Activated T-helper 2 cell treated with anti-CD3 and anti-CD28 coated beads, Interferon-gamma antibody, Interleukin-2, Interleukin-4, amounts not matched to agents 10 μg/mL and 5 μg/mL and 100 μg/mL, durations not matched to agents 14 hours and 24 hours and 36 hours (primary cell): Measurements from ENCODE around the gene SLC6A1. TPM values are rescaled to one million over a fixed set of nuclear protein-coding genes. Genes with fewer than 3 reads are reported as not detected.

Source experiments
- DNase-seq: peaks from one replicate; pipeline ENCODE4 v3.0.0; 2021; ENCODE audit warnings: low spot score
- H3K27ac Mint-ChIP-seq: one replicate; pipeline ENCODE4 v1.8.0; 2021; ENCODE audit warnings: mixed read lengths
- H3K27me3 Mint-ChIP-seq: one replicate; pipeline ENCODE4 v1.8.0; 2021; ENCODE audit warnings: low read depth, mixed read lengths
- H3K36me3 Mint-ChIP-seq: one replicate; pipeline ENCODE4 v1.8.0; 2021; ENCODE audit warnings: low read depth, mixed read lengths
- H3K4me1 Mint-ChIP-seq: one replicate; pipeline ENCODE4 v1.8.0; 2021; ENCODE audit warnings: low read depth, mixed read lengths
- H3K4me3 Mint-ChIP-seq: one replicate; pipeline ENCODE4 v1.8.0; 2021; ENCODE audit warnings: low read depth, mild to moderate bottlenecking, moderate library complexity, mixed read lengths
- H3K9me3 Mint-ChIP-seq: one replicate; pipeline ENCODE4 v1.8.0; 2021; ENCODE audit warnings: mixed read lengths
- intact Hi-C: fragments of 100-400 bp; cut with micrococcal nuclease; formaldehyde crosslinking; loops from one replicate; pipeline ENCODE4 v1.15.1; 2023
- total RNA-seq: library from RNA; stranded (reverse); gene quantifications from 2 replicates; pipeline ENCODE4 v1.2.3, GENCODE V29; 2022

SLC6A1 gene
- total RNA-seq, 1 donor from 2014 or later = not detected

DNA sequence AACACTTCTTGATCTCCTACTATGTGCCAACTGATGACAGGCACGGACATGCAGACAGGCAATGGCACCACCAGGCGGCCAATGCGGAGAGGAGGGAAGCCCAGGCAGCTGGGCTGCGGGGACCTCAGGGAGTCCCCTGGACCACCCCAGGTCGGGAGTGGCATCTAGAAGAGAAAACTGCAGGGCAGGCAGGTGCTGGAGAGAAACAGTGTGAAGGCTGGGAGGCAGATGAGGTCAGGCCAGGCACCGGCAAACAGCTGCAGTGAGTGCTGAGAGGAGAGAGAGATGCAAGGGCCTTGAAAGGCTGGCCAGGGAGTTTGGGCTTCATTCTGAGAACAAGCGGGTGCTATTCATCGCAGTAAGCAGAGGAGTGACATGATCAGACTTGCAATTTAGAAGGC is 29.1 kb downstream of the SLC6A1 start:
- no peaks in the 10 kb centered on the region for H3K4me1 Mint-ChIP-seq
- no peaks in the 10 kb centered on the region for H3K27me3 Mint-ChIP-seq
- intact Hi-C loops = no loop called here

DNA sequence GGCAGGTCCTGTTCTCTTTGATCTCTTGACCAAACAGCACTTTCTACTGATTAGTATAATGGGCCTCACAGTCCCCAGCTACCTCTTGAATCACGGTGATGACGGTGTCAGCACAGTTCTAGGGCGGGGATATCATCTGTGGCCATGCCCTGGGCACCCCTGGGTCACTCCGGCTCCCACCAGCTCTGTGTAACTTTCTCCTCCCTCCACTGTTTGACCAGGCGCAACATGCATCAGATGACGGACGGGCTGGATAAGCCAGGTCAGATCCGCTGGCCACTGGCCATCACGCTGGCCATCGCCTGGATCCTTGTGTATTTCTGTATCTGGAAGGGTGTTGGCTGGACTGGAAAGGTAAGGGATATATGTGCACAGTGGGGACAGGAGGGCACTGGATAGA is 29.6 kb downstream of the SLC6A1 start:
- H3K4me1 Mint-ChIP-seq = no peaks in the 10 kb centered on the region
- H3K27me3 Mint-ChIP-seq = no peaks in the 10 kb centered on the region
- H3K36me3 Mint-ChIP-seq = no peaks in the 10 kb centered on the region
- no peak overlapping the region for H3K27ac Mint-ChIP-seq
- H3K9me3 Mint-ChIP-seq = no peaks in the 10 kb centered on the region
- intact Hi-C loops = no loop called here
- DNase-seq = no peak
- H3K4me3 Mint-ChIP-seq = no peak overlapping the region

More for the DNA sequence above, 29.1 kb downstream of the SLC6A1 start:
- H3K4me3 Mint-ChIP-seq = no peak overlapping the region
- no peaks in the 10 kb centered on the region for H3K9me3 Mint-ChIP-seq
- no peak overlapping the region for H3K27ac Mint-ChIP-seq
- no peak for DNase-seq
- H3K36me3 Mint-ChIP-seq = no peaks in the 10 kb centered on the region

DNA sequence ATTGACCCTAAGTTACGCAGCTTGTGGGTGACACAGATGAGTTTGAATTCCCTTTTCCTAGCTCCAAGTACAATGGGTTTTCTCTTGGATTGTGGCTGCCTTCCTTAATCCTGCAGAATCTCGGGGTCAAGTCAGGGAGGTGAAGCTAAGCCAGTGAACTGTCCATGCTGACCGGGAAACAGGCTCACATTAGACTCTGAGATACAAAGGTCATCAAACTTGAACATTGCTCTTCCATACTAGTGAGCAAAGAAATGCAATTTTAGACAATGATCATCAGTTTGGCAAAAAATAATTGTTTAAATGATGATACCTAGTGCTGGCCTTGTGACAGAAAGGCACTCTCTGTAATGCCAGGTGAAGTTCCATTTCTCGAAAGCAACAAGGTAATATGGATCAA is 31.6 kb downstream of the SLC6A1 start:
- no peaks in the 10 kb centered on the region for H3K4me1 Mint-ChIP-seq
- no peaks in the 10 kb centered on the region for H3K36me3 Mint-ChIP-seq
- H3K27ac Mint-ChIP-seq = no peak overlapping the region
- intact Hi-C loops = no loop called here
- H3K9me3 Mint-ChIP-seq = no peaks in the 10 kb centered on the region
- H3K27me3 Mint-ChIP-seq = no peaks in the 10 kb centered on the region
- no peak for DNase-seq
- no peak overlapping the region for H3K4me3 Mint-ChIP-seq

DNA sequence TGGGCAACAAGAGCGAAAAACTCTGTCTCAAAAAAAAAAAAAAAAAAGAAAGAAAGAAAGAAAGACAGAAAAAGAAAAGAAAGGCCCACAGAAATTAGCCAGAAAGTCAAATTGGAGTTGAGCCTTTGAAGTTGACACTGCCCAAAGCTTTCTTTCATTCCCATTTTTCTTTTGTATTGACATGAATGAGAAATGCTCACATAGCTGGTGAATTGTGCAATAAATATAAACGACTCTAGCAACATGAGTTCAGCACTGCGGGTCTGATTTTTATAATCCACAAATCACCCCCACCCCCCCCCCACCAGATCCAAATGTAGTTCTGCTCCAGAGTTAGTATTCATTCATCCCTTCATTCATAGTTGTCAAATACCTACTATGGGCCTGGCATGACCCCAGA is 37.4 kb downstream of the SLC6A1 start:
- H3K36me3 Mint-ChIP-seq = no peaks in the 10 kb centered on the region
- DNase-seq = no peak
- peaks cover 5% of the 10 kb centered on the region for H3K27me3 Mint-ChIP-seq
- no peaks in the 10 kb centered on the region for H3K9me3 Mint-ChIP-seq
- no peak overlapping the region for H3K27ac Mint-ChIP-seq
- intact Hi-C loops = no loop called here
- H3K4me3 Mint-ChIP-seq = no peak overlapping the region
- no peaks in the 10 kb centered on the region for H3K4me1 Mint-ChIP-seq

DNA sequence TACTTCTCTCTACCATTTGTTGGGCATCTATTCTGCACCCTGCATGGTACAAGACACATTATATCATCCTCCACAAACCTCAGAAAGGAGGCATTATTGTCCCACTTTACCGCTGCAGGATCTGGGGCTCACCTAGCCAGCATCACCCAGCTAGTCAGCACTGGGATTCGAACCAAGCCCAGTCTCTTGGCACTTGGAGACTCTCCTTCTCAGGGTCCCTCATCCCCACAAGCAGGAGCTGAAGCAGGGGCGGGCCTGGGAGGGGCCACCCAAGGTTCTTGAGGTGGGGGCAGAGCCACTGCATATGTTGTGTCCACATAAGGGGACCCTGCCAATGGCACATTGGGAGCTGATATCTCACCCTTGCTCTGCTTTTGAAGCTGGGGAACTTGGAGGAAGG is 41.3 kb downstream of the SLC6A1 start:
- DNase-seq = no peak
- peaks cover 40% of the 10 kb centered on the region for H3K27me3 Mint-ChIP-seq
- H3K9me3 Mint-ChIP-seq = no peaks in the 10 kb centered on the region
- H3K36me3 Mint-ChIP-seq = no peaks in the 10 kb centered on the region
- intact Hi-C loops = no loop called here
- H3K4me3 Mint-ChIP-seq = no peak overlapping the region
- H3K27ac Mint-ChIP-seq = no peak overlapping the region
- H3K4me1 Mint-ChIP-seq = no peaks in the 10 kb centered on the region

DNA sequence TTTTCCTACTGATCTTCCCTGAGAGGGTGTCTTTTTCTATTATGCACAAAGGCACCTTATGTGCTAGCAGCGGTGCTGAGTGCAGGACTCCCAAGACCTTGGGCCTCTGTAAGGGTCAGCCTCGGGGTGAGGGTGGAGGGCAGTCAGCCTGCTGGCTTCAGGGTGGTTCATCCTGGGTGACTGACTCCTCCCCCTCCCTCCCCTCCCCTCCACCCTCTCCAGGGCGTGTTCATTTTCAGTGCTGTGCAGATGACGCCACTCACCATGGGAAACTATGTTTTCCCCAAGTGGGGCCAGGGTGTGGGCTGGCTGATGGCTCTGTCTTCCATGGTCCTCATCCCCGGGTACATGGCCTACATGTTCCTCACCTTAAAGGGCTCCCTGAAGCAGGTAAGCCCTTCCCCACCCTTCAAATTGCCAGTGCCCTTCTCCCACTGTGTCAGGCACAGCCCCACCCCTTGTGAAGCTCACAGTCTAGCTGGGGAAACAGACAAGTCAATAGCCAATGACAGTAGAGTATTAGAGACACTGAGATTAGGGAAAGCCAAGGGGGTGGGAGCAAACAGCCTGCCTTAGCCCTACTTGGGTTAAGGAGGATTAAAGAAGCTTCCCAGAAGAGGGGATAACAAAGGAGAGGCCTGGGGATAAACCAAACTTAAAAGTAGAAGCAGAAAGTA is 41.9 kb downstream of the SLC6A1 start:
- Mint-ChIP-seq H3K9me3 (no peaks in the 10 kb centered on the region), H3K36me3 (no peaks in the 10 kb centered on the region), H3K27ac (no peak overlapping the region), H3K4me1 (no peaks in the 10 kb centered on the region), H3K27me3 (peaks cover 40% of the 10 kb centered on the region), H3K4me3 (no peak overlapping the region)
- intact Hi-C loops = no loop called here
- DNase-seq = no peak

DNA sequence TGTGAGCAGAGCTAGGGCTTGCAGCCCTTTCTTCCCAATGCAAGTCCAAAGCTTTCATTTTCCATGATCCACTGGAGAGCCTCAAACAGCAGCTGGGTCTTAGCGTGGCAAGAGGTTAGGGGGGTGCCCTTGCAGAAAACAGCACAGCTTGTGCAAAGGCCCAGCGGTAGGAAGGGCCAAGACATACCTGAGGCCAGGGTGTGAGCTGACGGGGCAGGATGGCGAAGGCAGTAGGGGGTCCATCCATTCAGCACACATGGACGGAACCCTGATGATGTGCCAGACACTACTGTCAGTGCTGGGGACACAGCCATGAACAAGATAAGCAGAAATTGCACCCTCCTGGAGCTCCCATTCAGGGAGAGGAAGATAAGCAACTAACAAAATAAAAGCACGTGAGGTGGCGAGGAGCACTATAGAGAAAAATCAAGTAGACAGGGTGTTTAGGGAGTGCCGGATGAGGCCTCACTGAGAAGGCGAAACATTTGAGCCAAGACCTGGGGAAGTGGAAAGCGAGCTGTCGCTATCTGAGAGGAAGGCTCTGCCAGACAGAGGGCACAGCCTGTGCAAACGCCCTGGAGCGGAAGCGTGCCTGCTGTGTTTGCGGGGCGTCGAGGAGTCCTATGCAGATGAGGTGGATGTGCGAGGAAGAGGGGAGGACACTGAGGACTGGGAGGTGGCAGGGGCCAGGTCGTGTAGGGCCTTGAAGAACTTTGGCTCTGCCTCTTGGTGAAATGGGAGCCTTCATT is 43.4 kb downstream of the SLC6A1 start:
- H3K27ac Mint-ChIP-seq = no peak overlapping the region
- no peak for DNase-seq
- H3K9me3 Mint-ChIP-seq = no peaks in the 10 kb centered on the region
- H3K27me3 Mint-ChIP-seq = peaks cover 45% of the 10 kb centered on the region
- intact Hi-C loops = no loop called here
- H3K4me1 Mint-ChIP-seq = no peaks in the 10 kb centered on the region
- H3K4me3 Mint-ChIP-seq = no peak overlapping the region
- H3K36me3 Mint-ChIP-seq = no peaks in the 10 kb centered on the region

DNA sequence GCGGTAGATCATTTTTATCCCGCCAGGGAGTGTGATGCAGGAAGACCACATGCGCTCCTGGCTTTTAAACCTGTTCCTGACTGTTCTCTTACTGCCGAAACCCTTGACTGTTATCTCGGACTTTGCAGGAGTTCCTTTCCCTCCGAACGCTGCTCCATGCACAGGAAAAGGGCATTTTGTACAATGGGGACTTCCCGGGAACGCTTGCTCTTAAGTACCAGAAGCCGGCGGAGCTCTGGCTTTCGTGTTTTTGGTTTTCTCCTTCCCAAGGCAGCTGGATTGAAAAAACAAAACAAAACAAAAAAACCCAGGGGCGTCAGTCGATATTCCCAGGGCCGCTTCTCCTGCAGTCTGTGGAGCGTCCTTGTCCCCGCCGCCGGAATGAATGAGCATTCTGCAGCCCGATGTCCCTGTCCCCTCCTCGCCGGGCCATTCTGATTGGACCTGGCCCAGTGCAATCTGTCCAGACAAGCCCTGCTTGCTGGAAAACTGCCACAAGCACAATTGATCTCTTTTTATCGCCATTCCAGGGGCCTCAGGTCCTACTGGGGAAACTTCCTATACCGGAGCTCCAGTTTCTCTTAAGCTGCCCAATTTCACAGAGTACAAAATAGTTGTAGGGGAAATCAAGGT is 44.8 kb downstream of the SLC6A1 start:
- Mint-ChIP-seq H3K4me1 (no peaks in the 10 kb centered on the region), H3K4me3 (no peak overlapping the region), H3K27ac (no peak overlapping the region), H3K36me3 (no peaks in the 10 kb centered on the region), H3K27me3 (peaks cover 45% of the 10 kb centered on the region), H3K9me3 (no peaks in the 10 kb centered on the region)
- intact Hi-C loops = no loop called here
- no peak for DNase-seq

DNA sequence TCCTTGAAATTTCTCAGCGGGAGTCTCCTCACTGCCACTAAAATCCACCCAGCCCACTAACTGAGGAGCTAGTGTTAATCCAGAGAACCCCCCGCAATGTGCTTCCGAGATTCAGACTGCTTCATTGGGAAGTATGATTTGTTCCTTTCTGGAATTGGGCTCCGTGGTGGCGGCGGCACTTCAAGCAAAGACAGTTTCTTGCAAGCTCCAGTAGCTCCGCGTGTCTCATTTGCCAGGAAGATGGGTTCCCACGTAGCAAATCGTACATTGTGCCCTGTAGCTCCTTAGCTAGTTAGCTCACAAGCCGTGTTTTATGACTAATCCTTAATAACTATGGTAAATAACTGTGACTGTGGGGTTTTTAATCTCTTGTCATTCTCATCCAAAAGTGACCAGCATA is 45.4 kb downstream of the SLC6A1 start:
- no peak overlapping the region for H3K4me3 Mint-ChIP-seq
- intact Hi-C loops = no loop called here
- no peak for DNase-seq
- H3K27ac Mint-ChIP-seq = no peak overlapping the region
- no peaks in the 10 kb centered on the region for H3K36me3 Mint-ChIP-seq
- H3K9me3 Mint-ChIP-seq = no peaks in the 10 kb centered on the region
- peaks cover 45% of the 10 kb centered on the region for H3K27me3 Mint-ChIP-seq
- H3K4me1 Mint-ChIP-seq = no peaks in the 10 kb centered on the region

DNA sequence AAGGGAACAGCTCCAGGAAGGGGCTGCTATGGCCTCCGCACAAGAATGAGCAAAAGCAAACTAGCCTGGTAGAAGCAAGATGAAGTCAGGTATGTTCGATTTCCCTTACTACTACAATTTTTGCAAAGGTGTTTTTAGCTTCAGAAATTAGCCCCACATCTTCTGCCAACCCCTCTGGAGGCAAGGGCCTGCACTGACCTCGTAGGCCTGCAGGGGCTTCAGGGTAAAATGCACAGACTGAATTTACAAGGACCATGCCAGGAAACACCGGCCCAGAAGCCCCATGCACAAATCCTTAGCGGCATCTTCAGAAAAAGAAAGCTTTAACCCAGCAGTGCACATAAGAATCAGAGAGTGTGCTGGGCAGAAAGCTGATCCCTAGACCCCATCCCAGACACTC is 53.0 kb downstream of the SLC6A1 start:
- intact Hi-C loops = no loop called here

DNA sequence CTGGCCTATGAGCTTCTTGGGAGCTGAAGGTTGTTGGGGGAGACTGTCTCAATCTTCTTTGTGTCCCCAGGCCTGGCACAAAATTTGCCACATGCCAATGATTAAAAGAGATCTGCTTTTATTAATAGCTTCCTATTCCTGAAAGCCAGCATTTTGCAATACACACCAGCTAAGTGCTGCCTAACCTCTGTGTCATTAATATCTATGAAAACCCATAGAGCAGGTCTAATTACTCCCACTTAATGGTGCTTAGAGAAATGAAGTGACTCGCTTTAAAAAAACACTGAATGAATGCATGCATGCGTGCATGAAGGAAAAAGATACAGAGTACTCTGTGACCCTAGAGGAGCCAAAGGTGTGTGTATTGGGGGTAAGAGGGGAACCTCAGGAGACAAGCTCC is 55.0 kb downstream of the SLC6A1 start:
- DNase-seq = no peak
- Mint-ChIP-seq H3K9me3 (no peaks in the 10 kb centered on the region), H3K4me1 (no peaks in the 10 kb centered on the region), H3K27me3 (peaks cover 8% of the 10 kb centered on the region), H3K27ac (no peak overlapping the region), H3K36me3 (no peaks in the 10 kb centered on the region), H3K4me3 (no peak overlapping the region)
- intact Hi-C loops = no loop called here

More for the DNA sequence above, 53.0 kb downstream of the SLC6A1 start:
- no peaks in the 10 kb centered on the region for H3K36me3 Mint-ChIP-seq
- H3K9me3 Mint-ChIP-seq = no peaks in the 10 kb centered on the region
- peaks cover 4% of the 10 kb centered on the region for H3K27me3 Mint-ChIP-seq
- DNase-seq = no peak
- no peak overlapping the region for H3K27ac Mint-ChIP-seq
- no peaks in the 10 kb centered on the region for H3K4me1 Mint-ChIP-seq
- H3K4me3 Mint-ChIP-seq = no peak overlapping the region

DNA sequence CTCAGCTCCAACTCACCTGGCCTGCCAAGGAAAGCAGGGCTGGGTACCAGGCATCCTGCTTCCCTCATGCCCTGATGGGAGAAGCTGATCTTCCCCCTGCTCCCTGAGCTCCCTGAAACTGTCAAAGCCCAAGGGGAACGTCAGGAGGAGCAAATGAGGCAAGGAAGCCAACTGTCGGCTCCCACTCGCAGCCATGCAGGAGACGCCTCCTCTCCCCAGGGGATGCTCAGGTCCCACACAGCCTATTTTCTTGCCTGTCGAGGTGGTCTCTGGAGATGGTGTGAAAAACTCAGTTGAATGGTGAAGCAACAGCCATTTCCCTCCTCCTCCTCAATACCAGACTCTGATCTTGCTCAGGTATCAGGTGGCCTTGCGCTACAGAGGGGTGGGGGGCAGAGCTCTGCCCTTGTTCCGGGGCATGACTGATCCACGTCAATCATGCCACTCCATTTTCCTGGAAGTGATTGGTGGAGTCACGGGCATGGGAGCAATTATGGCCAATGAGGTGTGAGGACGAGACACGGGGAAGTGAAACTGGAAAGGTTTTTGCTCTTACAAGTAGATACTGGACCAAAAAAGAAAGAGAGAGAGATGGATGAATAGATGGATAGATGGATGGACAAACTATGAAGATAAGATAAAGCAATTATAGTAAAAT is 58.2 kb downstream of the SLC6A1 start:
- Mint-ChIP-seq H3K9me3 (no peaks in the 10 kb centered on the region), H3K4me1 (no peaks in the 10 kb centered on the region), H3K4me3 (no peak overlapping the region), H3K27ac (no peak overlapping the region), H3K36me3 (no peaks in the 10 kb centered on the region), H3K27me3 (peaks cover 8% of the 10 kb centered on the region)
- intact Hi-C loops = no loop called here
- DNase-seq = no peak
